ENCODE results near the gene APH1A.
"Not testable (repeated sequence)": the region's sequence is repeated elsewhere in the genome, so short reads cannot be mapped to it uniquely, and the experiment has no call there.

APH1A gene

GRCh38 chr1:150269451-150269850, 635 bp upstream of the APH1A start:
- FAIRE-seq: no peak
- DNase-seq (ENCODE audit: insufficient read length, low spot score): no peak

- no peak for DNase-seq (ENCODE audit: insufficient read length, low spot score)
- FAIRE-seq: no peak
Measured at GRCh38 chr1:150268340-150268704, 494 bp downstream of the APH1A start.

GRCh38 chr1:150267896-150268295, 920 bp downstream of the APH1A start:
- DNase-seq (ENCODE audit: insufficient read length, low spot score) (no peak), FAIRE-seq (no peak)

- no peak for FAIRE-seq
- no peak for DNase-seq (ENCODE audit: insufficient read length, low spot score)
Measured at GRCh38 chr1:150263549-150263948, 5.3 kb downstream of the APH1A start.

- DNase-seq (ENCODE audit: insufficient read length, low spot score) (no peak), FAIRE-seq (no peak)
Measured at GRCh38 chr1:150262388-150263320, 6.2 kb downstream of the APH1A start.

GRCh38 chr1:150261367-150261766, 7.4 kb downstream of the APH1A start:
- FAIRE-seq (no peak), DNase-seq (ENCODE audit: insufficient read length, low spot score) (no peak)

- DNase-seq (ENCODE audit: insufficient read length, low spot score): peak; percentile 48
- FAIRE-seq: no peak
Measured at GRCh38 chr1:150259758-150260669, 8.8 kb downstream of the APH1A start.

GRCh38 chr1:150259217-150259616, 9.6 kb downstream of the APH1A start:
- no peak for DNase-seq (ENCODE audit: insufficient read length, low spot score)
- no peak for FAIRE-seq

- no peak for DNase-seq (ENCODE audit: insufficient read length, low spot score)
- no peak for FAIRE-seq
Measured at GRCh38 chr1:150257624-150258585, 10.9 kb downstream of the APH1A start, which contains the start of gene CA14. CA14 (plus strand) TSS chr1:150257774; CDS start chr1:150258129, 355 bp downstream.

- FAIRE-seq: no peak
- DNase-seq (ENCODE audit: insufficient read length, low spot score): no peak
Measured at GRCh38 chr1:150256554-150257341, 12.1 kb downstream of the APH1A start.

- no peak for FAIRE-seq
- DNase-seq (ENCODE audit: insufficient read length, low spot score): no peak
Measured at GRCh38 chr1:150256198-150256553, 12.6 kb downstream of the APH1A start.

GRCh38 chr1:150249936-150250335, 18.9 kb downstream of the APH1A start:
- FAIRE-seq (no peak), DNase-seq (ENCODE audit: insufficient read length, low spot score) (no peak)

- no peak for DNase-seq (ENCODE audit: insufficient read length, low spot score)
- FAIRE-seq: no peak
Measured at GRCh38 chr1:150243003-150243402, 25.8 kb downstream of the APH1A start.

- FAIRE-seq: no peak
Measured at GRCh38 chr1:150237746-150238145, 31.1 kb downstream of the APH1A start.

GRCh38 chr1:150237176-150237575, 31.6 kb downstream of the APH1A start:
- FAIRE-seq; DNase-seq (ENCODE audit: insufficient read length, low spot score): not testable (repeated sequence)

More at GRCh38 chr1:150237746-150238145, 31.1 kb downstream of the APH1A start:
- no peak for DNase-seq (ENCODE audit: insufficient read length, low spot score)

- FAIRE-seq: no peak
- no peak for DNase-seq (ENCODE audit: insufficient read length, low spot score)
Measured at GRCh38 chr1:150236614-150237100, 32.2 kb downstream of the APH1A start.

- FAIRE-seq (peak; percentile 31), DNase-seq (ENCODE audit: insufficient read length, low spot score) (peak; percentile 98)
Measured at GRCh38 chr1:150235852-150236613, 32.8 kb downstream of the APH1A start, which contains the start of gene ANP32E. ANP32E (minus strand) TSS chr1:150236112; CDS start chr1:150235786, 326 bp downstream.

- FAIRE-seq (no peak), DNase-seq (ENCODE audit: insufficient read length, low spot score) (no peak)
Measured at GRCh38 chr1:150235294-150235851, 33.4 kb downstream of the APH1A start.
